ENCODE data around the gene ARHGAP6. TPM values are rescaled to one million over a fixed set of nuclear protein-coding genes. Genes with fewer than 3 reads are reported as not detected.
"Not testable (repeated sequence)": the region's sequence is repeated elsewhere in the genome, so short reads cannot be mapped to it uniquely, and the experiment has no call there.

Gene ARHGAP6
- total RNA-seq, 6 experiments from 2014 or later, result 0.51 to 1.0 (median 0.69) TPM

DNA sequence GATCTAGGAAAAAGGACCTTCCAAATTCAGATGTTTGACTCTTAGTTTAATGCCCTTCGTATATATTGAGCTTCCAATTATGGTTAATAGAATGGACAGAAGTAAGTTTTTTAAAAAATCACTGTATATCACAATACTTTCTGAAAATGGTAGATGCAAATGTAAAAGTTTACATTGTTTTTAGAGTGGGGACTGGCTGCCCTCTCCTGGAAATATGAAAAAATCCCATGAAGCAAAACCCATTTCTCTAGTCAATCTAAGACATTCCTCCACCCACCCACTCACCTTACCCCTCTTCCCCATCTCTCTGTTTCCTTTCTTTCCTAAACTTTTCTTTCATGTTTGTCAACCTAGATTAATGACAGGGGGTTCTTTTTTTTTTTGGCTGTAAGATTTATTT, 134.5 kb downstream of the ARHGAP6 start:
- no peak overlapping the region for H3K27ac Mint-ChIP-seq
- TF ChIP-seq CTCF (IDR thresholded peaks at IDR 0.05), result peak; percentile 71
- no peak for DNase-seq
- no peaks in the 10 kb centered on the region for H3K9me3 Mint-ChIP-seq
- H3K4me3 Mint-ChIP-seq, result no peak overlapping the region
- peaks cover 31% of the 10 kb centered on the region for H3K4me1 Mint-ChIP-seq (ENCODE audit: low read depth)
- no peaks in the 10 kb centered on the region; the same call in 1 of the 2 replicates for H3K27me3 Mint-ChIP-seq (ENCODE audit: insufficient read depth)
- no peaks in the 10 kb centered on the region for H3K36me3 Mint-ChIP-seq (ENCODE audit: low read depth)

DNA sequence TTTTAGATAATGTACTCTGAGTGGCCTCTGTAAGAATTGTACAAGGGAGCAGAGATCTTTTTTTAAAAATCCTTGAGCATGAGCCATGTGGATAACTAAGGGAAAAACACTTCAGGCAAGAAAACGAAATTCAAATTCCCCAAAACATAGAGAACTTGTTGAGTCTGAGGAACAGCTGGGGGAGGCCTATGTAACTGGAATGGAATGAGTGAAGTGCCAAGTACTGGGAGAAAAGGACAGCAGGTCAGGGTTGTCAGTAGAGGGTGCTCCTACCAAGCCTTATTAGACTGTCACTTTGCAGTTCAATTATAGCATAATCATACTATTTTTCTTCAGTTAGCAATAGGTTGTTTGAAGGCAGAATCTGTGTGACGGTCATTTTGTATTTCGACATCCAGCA, 135.1 kb downstream of the ARHGAP6 start:
- Mint-ChIP-seq H3K27ac (no peak overlapping the region), H3K36me3 (ENCODE audit: low read depth) (no peaks in the 10 kb centered on the region), H3K4me1 (ENCODE audit: low read depth) (peaks cover 29% of the 10 kb centered on the region), H3K4me3 (no peak overlapping the region), H3K27me3 (ENCODE audit: insufficient read depth) (no peaks in the 10 kb centered on the region; the same call in 1 of the 2 replicates), H3K9me3 (no peaks in the 10 kb centered on the region)
- no peak for TF ChIP-seq CTCF (IDR thresholded peaks at IDR 0.05)
- DNase-seq, result no peak

GRCh38 chrX:11528623-11529022, 137.1 kb downstream of the ARHGAP6 start:
- H3K36me3 Mint-ChIP-seq (ENCODE audit: low read depth), result no peaks in the 10 kb centered on the region

DNA sequence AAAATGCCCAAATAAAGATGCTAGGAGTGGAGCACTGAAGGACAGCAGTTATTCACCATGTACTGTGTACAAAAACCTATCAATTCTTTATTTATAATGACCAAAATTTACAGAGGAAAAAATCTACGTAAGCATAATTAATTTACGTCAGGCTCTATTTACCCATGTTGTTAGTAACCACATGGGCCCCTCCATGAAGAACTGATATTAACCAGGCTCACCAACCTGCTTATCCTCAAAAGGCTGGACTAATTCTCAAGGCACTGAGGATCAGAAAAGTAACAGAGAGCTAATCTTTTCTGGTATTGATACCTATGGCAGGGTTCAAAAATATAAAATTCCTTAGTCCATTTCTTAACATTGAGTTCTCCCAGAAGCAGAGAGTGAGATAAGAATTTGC, 140.0 kb downstream of the ARHGAP6 start:
- no peak for TF ChIP-seq CTCF (IDR thresholded peaks at IDR 0.05)
- H3K27me3 Mint-ChIP-seq (ENCODE audit: insufficient read depth), result no peaks in the 10 kb centered on the region
- no peak for DNase-seq
- peaks cover 6% of the 10 kb centered on the region for H3K4me1 Mint-ChIP-seq (ENCODE audit: low read depth)
- no peaks in the 10 kb centered on the region for H3K36me3 Mint-ChIP-seq (ENCODE audit: low read depth)
- no peak overlapping the region for H3K27ac Mint-ChIP-seq
- H3K9me3 Mint-ChIP-seq, result no peaks in the 10 kb centered on the region
- H3K4me3 Mint-ChIP-seq, result no peak overlapping the region

More at GRCh38 chrX:11528623-11529022, 137.1 kb downstream of the ARHGAP6 start:
- no peaks in the 10 kb centered on the region for H3K9me3 Mint-ChIP-seq
- peaks cover 20% of the 10 kb centered on the region for H3K4me1 Mint-ChIP-seq (ENCODE audit: low read depth)
- no peak overlapping the region for H3K4me3 Mint-ChIP-seq
- no peaks in the 10 kb centered on the region for H3K27me3 Mint-ChIP-seq (ENCODE audit: insufficient read depth)
- TF ChIP-seq CTCF (IDR thresholded peaks at IDR 0.05), result no peak
- H3K27ac Mint-ChIP-seq, result no peak overlapping the region
- DNase-seq, result no peak

DNA sequence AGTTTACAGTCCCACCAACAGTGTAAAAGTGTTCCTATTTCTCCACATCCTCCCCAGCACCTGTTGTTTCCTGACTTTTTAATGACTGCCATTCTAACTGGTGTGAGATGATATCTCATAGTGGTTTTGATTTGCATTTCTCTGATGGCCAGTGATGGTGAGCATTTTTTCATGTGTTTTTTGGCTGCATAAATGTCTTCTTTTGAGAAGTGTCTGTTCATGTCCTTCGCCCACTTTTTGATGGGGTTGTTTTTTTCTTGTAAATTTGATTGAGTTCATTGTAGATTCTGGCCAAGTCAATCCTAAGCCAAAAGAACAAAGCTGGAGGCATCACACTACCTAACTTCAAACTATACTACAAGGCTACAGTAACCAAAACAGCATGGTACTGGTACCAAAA, 146.5 kb downstream of the ARHGAP6 start:
- H3K9me3 Mint-ChIP-seq; H3K27me3 Mint-ChIP-seq (ENCODE audit: insufficient read depth); H3K36me3 Mint-ChIP-seq (ENCODE audit: low read depth); H3K4me1 Mint-ChIP-seq (ENCODE audit: low read depth); DNase-seq; H3K27ac Mint-ChIP-seq; H3K4me3 Mint-ChIP-seq: not testable (repeated sequence)

GRCh38 chrX:11509786-11510185, 155.9 kb downstream of the ARHGAP6 start:
- no peaks in the 10 kb centered on the region for H3K36me3 Mint-ChIP-seq (ENCODE audit: low read depth)
- H3K9me3 Mint-ChIP-seq, result no peaks in the 10 kb centered on the region
- no peak overlapping the region for H3K4me3 Mint-ChIP-seq
- H3K27me3 Mint-ChIP-seq (ENCODE audit: insufficient read depth), result no peaks in the 10 kb centered on the region
- H3K27ac Mint-ChIP-seq, result peak overlapping the region; percentile 69
- DNase-seq, result no peak
- peaks cover 22% of the 10 kb centered on the region for H3K4me1 Mint-ChIP-seq (ENCODE audit: low read depth)
- TF ChIP-seq CTCF (IDR thresholded peaks at IDR 0.05), result no peak

Data from HFFc6 (cell line).